K562 (cell line): Measurements from ENCODE around the gene RNF212B. TPM values are rescaled to one million over a fixed set of nuclear protein-coding genes. Genes with fewer than 3 reads are reported as not detected.

Experiments
- BRF1 ChIP-seq: IDR thresholded peaks from 3 replicates; pipeline ENCODE4 v1.6.1; 2011; ENCODE audit warnings: borderline replicate concordance, mild to moderate bottlenecking; ENCODE audit not compliant: insufficient read length; ENCODE audit errors: extremely low read depth
- GABPB2 ChIP-seq: fragments of 250-450 bp; sonication (Bioruptor Pico); conservative IDR thresholded peaks from 2 replicates; pipeline ENCODE4 v1.5.1; 2021; ENCODE audit warnings: mild to moderate bottlenecking
- MYNN ChIP-seq, 2 experiments: sonication (generic); formaldehyde crosslinking in 1 of 2; IDR thresholded peaks; 2 replicates each; pipeline versions ENCODE4 v1.5.0 to v1.6.1; 2016 to 2020; ENCODE audit warnings: antibody characterized with exemption in 1 of 2, missing genetic modification reagents in 1 of 2
- PHB ChIP-seq: fragments of 250-450 bp; sonication (Bioruptor Pico); IDR thresholded peaks from 2 replicates; pipeline ENCODE4 v1.5.0; 2021
- RREB1 ChIP-seq: fragments of 250-450 bp; sonication (Bioruptor Pico); IDR thresholded peaks from 2 replicates; pipeline ENCODE4 v1.4.0; 2020
- STAG1 ChIP-seq: sonication (generic); formaldehyde crosslinking; IDR thresholded peaks from 2 replicates; pipeline ENCODE4 v1.5.0; 2020; ENCODE audit warnings: missing genetic modification reagents, borderline replicate concordance
- SUPT5H ChIP-seq: fragments of 450-650 bp; IDR thresholded peaks from 2 replicates; pipeline ENCODE4 v1.6.1; 2016
- ZC3H8 ChIP-seq: fragments of 450-650 bp; IDR thresholded peaks from 2 replicates; pipeline ENCODE4 v1.6.1; 2017
- ZNF224 ChIP-seq: sonication (generic); formaldehyde crosslinking; IDR thresholded peaks from 2 replicates; pipeline ENCODE4 v1.8.0; 2022; ENCODE audit warnings: mild to moderate bottlenecking, missing genetic modification reagents
- ZNF766 ChIP-seq: fragments of 200-800 bp; sonication (Bioruptor generic); conservative IDR thresholded peaks from 2 replicates; pipeline ENCODE4 v1.6.1; 2016; ENCODE audit warnings: missing genetic modification characterization, missing compliant biosample characterization
- ZNF780A ChIP-seq: fragments of 250-450 bp; sonication (Bioruptor Pico); IDR thresholded peaks from 2 replicates; pipeline ENCODE4 v1.5.0; 2021; ENCODE audit warnings: mild to moderate bottlenecking
- polyA plus RNA-seq, 8 experiments: library from polyadenylated mRNA; depleted of rRNA in 4 of 8; stranded (reverse) in 5 of 8; unstranded in 3 of 8; fragments of >200 nt; fragmentation: Nextera tagmentation in 2 of 8; fragmentation: Illumina TruSeq in 1 of 8; extraction: Ambion mirVana in 2 of 8; extraction: Trizol in 1 of 8; gene quantifications; 2 replicates each; pipeline versions ENCODE4 v1.2.1 to v1.2.3, GENCODE V29; 2011 to 2014; ENCODE audit warnings: inconsistent platforms in 1 of 8, missing spikeins in 1 of 8
- total RNA-seq, 7 experiments: library from RNA; depleted of rRNA in 6 of 7; stranded (reverse); fragments of >200 nt in 6 of 7; fragmentation: Illumina TruSeq in 2 of 7; extraction: Trizol in 2 of 7; gene quantifications; 2 replicates each; pipeline versions ENCODE4 v1.2.1 to v1.2.3, GENCODE V29; 2011 to 2021; ENCODE audit warnings: low replicate concordance in 1 of 7
- TF ChIP-seq, protein P1 (sequence below): fragments of 200-800 bp; sonication (Bioruptor generic); IDR thresholded peaks from 2 replicates; pipeline ENCODE4 v1.6.1; 2017; ENCODE audit warnings: missing genetic modification characterization, missing compliant biosample characterization
- TF ChIP-seq, protein P2 (sequence below): fragments of 450-650 bp; formaldehyde crosslinking; IDR thresholded peaks from 2 replicates; pipeline ENCODE4 v1.4.0; 2022; ENCODE audit warnings: missing genetic modification characterization

The RNF212B gene
- total and polyA plus RNA-seq, 9 of the 15 experiments (the other 6 are each of a cell fraction or from before 2014, with no cell fraction given) = 0.15 to 0.43 (median 0.27) TPM; not detected in 3

DNA sequence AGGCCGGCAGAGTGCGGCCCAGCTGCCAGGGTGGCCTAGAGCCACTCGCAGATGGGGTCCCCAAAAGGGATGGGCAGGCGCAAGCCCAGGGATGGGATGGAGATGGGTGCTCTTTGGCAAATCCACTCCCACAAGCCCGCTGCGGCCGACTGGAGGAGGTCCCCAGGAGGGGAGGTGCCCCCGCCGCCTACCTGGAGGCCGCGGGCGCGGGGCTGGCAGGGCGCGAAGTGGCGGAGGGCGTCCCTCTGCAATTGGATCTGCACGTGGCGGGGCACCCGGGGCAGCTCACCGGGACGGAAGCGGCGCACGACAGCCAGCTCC lies 64.2 kb downstream of the RNF212B start (continued):
- TF ChIP-seq RREB1 (CRISPR knock-in tag) (peak; percentile 79; the same call in 1 of the 2 replicates), BRF1 (no peak), ZC3H8 (no peak), ZNF766 (CRISPR knock-in tag) (no peak), MYNN (IDR thresholded peaks at IDR 0.05) (peak; percentile 28; the same call in 1 of the 2 replicates), MYNN (CRISPR knock-in tag; IDR thresholded peaks at IDR 0.05) (no peak), ZNF780A (CRISPR knock-in tag) (no peak), PHB (no peak), GABPB2 (CRISPR knock-in tag) (no peak), SUPT5H (peak; percentile 83), STAG1 (CRISPR knock-in tag) (no peak), ZNF224 (CRISPR knock-in tag) (no peak)
- TF ChIP-seq, protein P1, sequence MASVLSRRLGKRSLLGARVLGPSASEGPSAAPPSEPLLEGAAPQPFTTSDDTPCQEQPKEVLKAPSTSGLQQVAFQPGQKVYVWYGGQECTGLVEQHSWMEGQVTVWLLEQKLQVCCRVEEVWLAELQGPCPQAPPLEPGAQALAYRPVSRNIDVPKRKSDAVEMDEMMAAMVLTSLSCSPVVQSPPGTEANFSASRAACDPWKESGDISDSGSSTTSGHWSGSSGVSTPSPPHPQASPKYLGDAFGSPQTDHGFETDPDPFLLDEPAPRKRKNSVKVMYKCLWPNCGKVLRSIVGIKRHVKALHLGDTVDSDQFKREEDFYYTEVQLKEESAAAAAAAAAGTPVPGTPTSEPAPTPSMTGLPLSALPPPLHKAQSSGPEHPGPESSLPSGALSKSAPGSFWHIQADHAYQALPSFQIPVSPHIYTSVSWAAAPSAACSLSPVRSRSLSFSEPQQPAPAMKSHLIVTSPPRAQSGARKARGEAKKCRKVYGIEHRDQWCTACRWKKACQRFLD = 0 out of 2 replicates have a peak, but pooled peaks have one; percentile 68
- TF ChIP-seq, protein P2, sequence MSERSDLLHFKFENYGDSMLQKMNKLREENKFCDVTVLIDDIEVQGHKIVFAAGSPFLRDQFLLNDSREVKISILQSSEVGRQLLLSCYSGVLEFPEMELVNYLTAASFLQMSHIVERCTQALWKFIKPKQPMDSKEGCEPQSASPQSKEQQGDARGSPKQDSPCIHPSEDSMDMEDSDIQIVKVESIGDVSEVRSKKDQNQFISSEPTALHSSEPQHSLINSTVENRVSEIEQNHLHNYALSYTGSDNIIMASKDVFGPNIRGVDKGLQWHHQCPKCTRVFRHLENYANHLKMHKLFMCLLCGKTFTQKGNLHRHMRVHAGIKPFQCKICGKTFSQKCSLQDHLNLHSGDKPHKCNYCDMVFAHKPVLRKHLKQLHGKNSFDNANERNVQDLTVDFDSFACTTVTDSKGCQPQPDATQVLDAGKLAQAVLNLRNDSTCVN (CRISPR knock-in tag) = no peak
